Panc1 (cell line): ENCODE results near the gene MAD1L1. TPM values are rescaled to one million over a fixed set of nuclear protein-coding genes. Genes with fewer than 3 reads are reported as not detected.

Source experiments
- ATAC-seq: fragments of 200-7000 bp; cut with Tn5 transposase; 2 replicates; pipeline ENCODE4 v1.9.1; 2020; ENCODE audit warnings: mild to moderate bottlenecking, moderate library complexity
- BruUV-seq: library from RNA; stranded (reverse); fragments of 400-500 nt; replicated peaks from 2 replicates; lab custom pipeline; 2021; lab: Mats Ljungman, UMichigan
- CTCF ChIA-PET: fragments of 300-600 bp; sonication (Branson Sonifier 250); formaldehyde crosslinking; loops from one replicate; lab custom pipeline; 2022; ENCODE audit warnings: antibody characterized with exemption; lab: Charles Lee
- POLR2A ChIA-PET: fragments of 300-600 bp; sonication (Branson Sonifier 250); formaldehyde crosslinking; loops from one replicate; lab custom pipeline; 2022; ENCODE audit warnings: antibody characterized with exemption; lab: Charles Lee
- DNase-seq: peaks from one replicate; pipeline ENCODE4 v3.0.0-alpha.2; 2010; ENCODE audit warnings: low read depth, low spot score
- H3K27ac ChIP-seq: 2 replicates; pipeline ENCODE4 v1.5.1; 2011; ENCODE audit warnings: mild to moderate bottlenecking, low read length, inconsistent platforms
- H3K27me3 ChIP-seq: fragments of 200-500 bp; sonication (Bioruptor generic); 2 replicates; pipeline ENCODE4 v1.6.0; 2014; ENCODE audit warnings: low read length, inconsistent platforms; ENCODE audit not compliant: control insufficient read depth, insufficient read depth
- H3K36me3 ChIP-seq: fragments of 200-500 bp; sonication (Bioruptor generic); 2 replicates; pipeline ENCODE4 v1.5.1; 2014; ENCODE audit warnings: inconsistent platforms, mild to moderate bottlenecking, low read length, moderate library complexity; ENCODE audit not compliant: control insufficient read depth, insufficient read depth
- H3K4me1 ChIP-seq: 2 replicates; pipeline ENCODE4 v1.5.1; 2011; ENCODE audit warnings: inconsistent platforms, mild to moderate bottlenecking, low read length, moderate library complexity; ENCODE audit not compliant: control insufficient read depth, insufficient read depth
- H3K4me3 ChIP-seq, 2 experiments: 2 replicates each; pipeline ENCODE4 v1.5.1; 2011 to 2012; ENCODE audit warnings: low read depth in 2 of 2, low read length in 2 of 2, mild to moderate bottlenecking in 2 of 2, inconsistent platforms in 1 of 2, moderate library complexity in 1 of 2
- H3K9me3 ChIP-seq: fragments of 200-500 bp; sonication (Bioruptor generic); 2 replicates; pipeline ENCODE4 v1.5.1; 2014; ENCODE audit warnings: low read depth, mild to moderate bottlenecking, inconsistent platforms, low read length, moderate library complexity; ENCODE audit not compliant: control insufficient read depth, insufficient read depth
- POLR2AphosphoS5 ChIP-seq: IDR thresholded peaks from 2 replicates; pipeline ENCODE4 v1.6.1; 2012; ENCODE audit warnings: mild to moderate bottlenecking, low read depth, low read length, moderate library complexity
- SIN3A ChIP-seq: IDR thresholded peaks from 2 replicates; pipeline ENCODE4 v1.6.1; 2012; ENCODE audit warnings: low read depth, mild to moderate bottlenecking, low read length, moderate library complexity, borderline replicate concordance; ENCODE audit not compliant: insufficient read depth
- TCF7L2 ChIP-seq: IDR thresholded peaks from 2 replicates; pipeline ENCODE4 v1.6.1; 2011; ENCODE audit warnings: mild to moderate bottlenecking, low read depth, low read length, inconsistent platforms
- in situ Hi-C: cut with HindIII; loops from 2 replicates; pipeline ENCODE4 v1.10.0; 2016; ENCODE audit warnings: low sequenced_read_pairs, low pct_unique_long_range_greater_than_20kb
- intact Hi-C: fragments of 100-400 bp; cut with micrococcal nuclease; formaldehyde crosslinking; loops from one replicate; pipeline ENCODE4 v1.10.0; 2022; ENCODE audit not compliant: unreplicated experiment
- total RNA-seq: library from RNA; stranded (reverse); gene quantifications from one replicate; pipeline ENCODE4 v1.2.1, GENCODE V29; 2021; ENCODE audit not compliant: unreplicated experiment
- TF ChIP-seq, protein P1 (sequence below): fragments of 450-650 bp; IDR thresholded peaks from 2 replicates; pipeline ENCODE4 v1.5.1; 2017; ENCODE audit warnings: mild to moderate bottlenecking
- TF ChIP-seq, protein P2 (sequence below), 2 experiments: IDR thresholded peaks; 2 replicates each; pipeline ENCODE4 v1.6.1; 2011 to 2012; ENCODE audit warnings: low read depth in 2 of 2, control low read depth in 1 of 2, low read length in 1 of 2, mild to moderate bottlenecking in 1 of 2, moderate library complexity in 1 of 2; ENCODE audit not compliant: insufficient read depth in 1 of 2

Gene MAD1L1
- total RNA-seq, 1 experiment from 2014 or later, result 70.8 TPM

DNA sequence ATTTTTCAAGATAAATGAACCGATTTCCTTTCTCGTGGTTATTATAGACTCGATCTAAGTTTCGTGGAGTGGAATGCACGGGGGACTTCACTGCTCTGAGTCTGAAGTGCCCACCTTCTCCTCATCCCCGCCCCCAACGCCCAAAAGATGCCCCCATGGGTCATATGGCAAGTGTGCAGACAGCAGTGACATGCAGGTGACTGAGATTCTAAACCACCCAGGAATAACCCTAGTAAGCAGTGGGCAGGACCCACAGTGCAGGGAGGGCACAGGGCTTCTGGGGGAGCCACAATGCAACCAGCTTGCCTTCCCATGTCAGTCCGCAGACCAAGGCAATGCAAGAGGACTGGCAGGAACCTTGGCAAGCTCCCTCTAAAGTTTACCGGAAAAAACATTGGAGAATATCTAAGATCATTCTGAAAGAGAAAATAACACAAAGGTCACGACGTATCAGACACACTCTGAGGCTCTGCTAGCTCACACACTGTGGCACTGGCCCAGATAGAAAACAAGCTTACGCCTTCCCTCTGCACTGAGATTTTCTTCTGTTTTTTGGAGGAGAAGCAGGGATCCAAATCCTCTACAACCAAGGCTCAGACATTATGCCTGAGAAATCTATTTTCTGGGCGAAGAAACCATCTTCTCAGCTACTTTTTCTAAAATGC, 239.6 kb downstream of the MAD1L1 start:
- ChIA-PET POLR2A (no interaction called here), CTCF (no interaction called here)
- Histone ChIP-seq H3K9me3 (no peaks in the 10 kb centered on the region), H3K27ac (no peak overlapping the region), H3K4me1 (no peaks in the 10 kb centered on the region), H3K36me3 (no peaks in the 10 kb centered on the region), H3K4me3 (no peak overlapping the region), H3K27me3 (no peaks in the 10 kb centered on the region)
- BruUV-seq, result no TSS peak
- ATAC-seq (no peak), DNase-seq (no peak)
- in situ Hi-C loops, result no loop called here
- intact Hi-C loops, result no loop called here
- TF ChIP-seq, protein P1, sequence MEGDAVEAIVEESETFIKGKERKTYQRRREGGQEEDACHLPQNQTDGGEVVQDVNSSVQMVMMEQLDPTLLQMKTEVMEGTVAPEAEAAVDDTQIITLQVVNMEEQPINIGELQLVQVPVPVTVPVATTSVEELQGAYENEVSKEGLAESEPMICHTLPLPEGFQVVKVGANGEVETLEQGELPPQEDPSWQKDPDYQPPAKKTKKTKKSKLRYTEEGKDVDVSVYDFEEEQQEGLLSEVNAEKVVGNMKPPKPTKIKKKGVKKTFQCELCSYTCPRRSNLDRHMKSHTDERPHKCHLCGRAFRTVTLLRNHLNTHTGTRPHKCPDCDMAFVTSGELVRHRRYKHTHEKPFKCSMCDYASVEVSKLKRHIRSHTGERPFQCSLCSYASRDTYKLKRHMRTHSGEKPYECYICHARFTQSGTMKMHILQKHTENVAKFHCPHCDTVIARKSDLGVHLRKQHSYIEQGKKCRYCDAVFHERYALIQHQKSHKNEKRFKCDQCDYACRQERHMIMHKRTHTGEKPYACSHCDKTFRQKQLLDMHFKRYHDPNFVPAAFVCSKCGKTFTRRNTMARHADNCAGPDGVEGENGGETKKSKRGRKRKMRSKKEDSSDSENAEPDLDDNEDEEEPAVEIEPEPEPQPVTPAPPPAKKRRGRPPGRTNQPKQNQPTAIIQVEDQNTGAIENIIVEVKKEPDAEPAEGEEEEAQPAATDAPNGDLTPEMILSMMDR, result no peak
- TF ChIP-seq SIN3A (no peak), TCF7L2 (no peak), POLR2AphosphoS5 (no peak)
- TF ChIP-seq, protein P2, sequence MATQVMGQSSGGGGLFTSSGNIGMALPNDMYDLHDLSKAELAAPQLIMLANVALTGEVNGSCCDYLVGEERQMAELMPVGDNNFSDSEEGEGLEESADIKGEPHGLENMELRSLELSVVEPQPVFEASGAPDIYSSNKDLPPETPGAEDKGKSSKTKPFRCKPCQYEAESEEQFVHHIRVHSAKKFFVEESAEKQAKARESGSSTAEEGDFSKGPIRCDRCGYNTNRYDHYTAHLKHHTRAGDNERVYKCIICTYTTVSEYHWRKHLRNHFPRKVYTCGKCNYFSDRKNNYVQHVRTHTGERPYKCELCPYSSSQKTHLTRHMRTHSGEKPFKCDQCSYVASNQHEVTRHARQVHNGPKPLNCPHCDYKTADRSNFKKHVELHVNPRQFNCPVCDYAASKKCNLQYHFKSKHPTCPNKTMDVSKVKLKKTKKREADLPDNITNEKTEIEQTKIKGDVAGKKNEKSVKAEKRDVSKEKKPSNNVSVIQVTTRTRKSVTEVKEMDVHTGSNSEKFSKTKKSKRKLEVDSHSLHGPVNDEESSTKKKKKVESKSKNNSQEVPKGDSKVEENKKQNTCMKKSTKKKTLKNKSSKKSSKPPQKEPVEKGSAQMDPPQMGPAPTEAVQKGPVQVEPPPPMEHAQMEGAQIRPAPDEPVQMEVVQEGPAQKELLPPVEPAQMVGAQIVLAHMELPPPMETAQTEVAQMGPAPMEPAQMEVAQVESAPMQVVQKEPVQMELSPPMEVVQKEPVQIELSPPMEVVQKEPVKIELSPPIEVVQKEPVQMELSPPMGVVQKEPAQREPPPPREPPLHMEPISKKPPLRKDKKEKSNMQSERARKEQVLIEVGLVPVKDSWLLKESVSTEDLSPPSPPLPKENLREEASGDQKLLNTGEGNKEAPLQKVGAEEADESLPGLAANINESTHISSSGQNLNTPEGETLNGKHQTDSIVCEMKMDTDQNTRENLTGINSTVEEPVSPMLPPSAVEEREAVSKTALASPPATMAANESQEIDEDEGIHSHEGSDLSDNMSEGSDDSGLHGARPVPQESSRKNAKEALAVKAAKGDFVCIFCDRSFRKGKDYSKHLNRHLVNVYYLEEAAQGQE (IDR thresholded peaks at IDR 0.05; ENCODE audit: insufficient read depth in 1 of 2, low read depth in 2 of 2, low read length in 1 of 2), result no peak

DNA sequence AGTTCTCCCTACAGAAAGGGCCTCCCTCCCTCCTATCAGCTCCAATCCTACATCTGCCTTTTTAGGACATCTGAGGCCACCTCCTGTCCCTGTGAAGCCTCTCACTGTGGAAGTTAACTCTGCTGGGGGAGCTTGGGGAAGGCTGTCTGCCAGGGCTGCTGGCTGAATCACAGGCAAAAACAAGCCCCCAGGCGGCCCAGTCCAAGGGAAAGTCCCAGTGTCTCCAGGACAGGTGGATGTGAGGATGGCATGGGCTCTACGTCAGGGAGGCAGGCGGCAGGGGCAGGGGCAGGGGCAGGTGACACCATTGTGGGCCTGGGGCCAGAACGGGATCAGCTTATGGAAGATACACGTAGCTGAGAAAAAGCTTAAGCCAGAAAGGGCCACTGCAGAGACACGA, 240.2 kb downstream of the MAD1L1 start:
- H3K4me3 ChIP-seq, result no peak overlapping the region
- TSS peak; percentile 50 for BruUV-seq
- H3K36me3 ChIP-seq, result no peaks in the 10 kb centered on the region
- intact Hi-C loops (no loop called here), in situ Hi-C loops (no loop called here)
- ATAC-seq (no peak), DNase-seq (no peak)
- H3K27me3 ChIP-seq, result no peaks in the 10 kb centered on the region
- TF ChIP-seq TCF7L2, result no peak
- no peak for TF ChIP-seq SIN3A
- TF ChIP-seq, protein P1, result no peak
- TF ChIP-seq, protein P2 (IDR thresholded peaks at IDR 0.05; ENCODE audit: insufficient read depth in 1 of 2, low read depth in 2 of 2, low read length in 1 of 2), result no peak
- no peak for TF ChIP-seq POLR2AphosphoS5
- no peaks in the 10 kb centered on the region for H3K4me1 ChIP-seq
- POLR2A ChIA-PET, result no interaction called here
- H3K9me3 ChIP-seq, result no peaks in the 10 kb centered on the region
- H3K27ac ChIP-seq, result no peak overlapping the region
- CTCF ChIA-PET, result no interaction called here
